Retina (tissue), 1 donor: ENCODE data around the gene STIM1.

Experiments
- DNase-seq: peaks from one replicate; pipeline ENCODE4 v3.0.0-alpha.2; 2016

STIM1 gene

GRCh38 chr11:3956038-3956437 is 100.6 kb downstream of the STIM1 start:
- no peak for DNase-seq

DNA sequence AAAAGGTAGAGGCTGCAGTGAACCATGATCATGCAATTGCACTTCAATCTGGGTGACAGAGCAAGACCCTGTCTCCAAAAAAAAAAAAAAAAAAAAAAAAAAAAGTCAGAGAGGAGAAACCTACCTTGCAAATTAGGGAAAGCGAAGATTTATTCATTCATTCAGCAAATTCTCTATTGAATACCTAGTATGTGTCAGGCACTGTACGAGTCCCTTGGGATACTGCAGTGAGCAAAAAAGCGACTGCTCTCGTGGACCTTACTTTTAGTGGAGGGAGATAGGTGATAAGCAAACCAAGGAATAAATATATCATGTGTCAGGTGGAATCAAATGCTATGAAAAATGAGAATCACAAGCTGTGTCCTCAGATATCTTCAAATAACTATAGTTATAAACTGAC is 101.3 kb downstream of the STIM1 start:
- DNase-seq = no peak

DNA sequence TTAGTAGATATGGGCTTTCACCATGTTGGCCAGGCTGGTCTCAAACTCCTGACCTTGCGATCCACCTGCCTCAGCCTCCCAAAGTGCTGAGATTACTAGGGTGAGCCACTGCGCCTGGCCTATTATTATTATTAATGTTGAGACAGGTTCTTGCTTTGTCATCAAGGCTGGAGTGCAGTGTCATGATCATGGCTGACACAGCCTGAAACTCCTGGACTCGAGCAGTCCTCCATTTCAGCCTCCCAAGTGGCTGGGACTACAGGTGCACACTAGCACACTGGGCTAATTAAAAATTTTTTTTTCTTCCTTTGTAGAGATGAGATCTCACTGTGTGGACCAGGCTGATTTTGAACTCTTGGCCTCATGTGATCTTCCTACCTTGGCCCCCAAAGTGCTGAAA is 102.0 kb downstream of the STIM1 start:
- no peak for DNase-seq

DNA sequence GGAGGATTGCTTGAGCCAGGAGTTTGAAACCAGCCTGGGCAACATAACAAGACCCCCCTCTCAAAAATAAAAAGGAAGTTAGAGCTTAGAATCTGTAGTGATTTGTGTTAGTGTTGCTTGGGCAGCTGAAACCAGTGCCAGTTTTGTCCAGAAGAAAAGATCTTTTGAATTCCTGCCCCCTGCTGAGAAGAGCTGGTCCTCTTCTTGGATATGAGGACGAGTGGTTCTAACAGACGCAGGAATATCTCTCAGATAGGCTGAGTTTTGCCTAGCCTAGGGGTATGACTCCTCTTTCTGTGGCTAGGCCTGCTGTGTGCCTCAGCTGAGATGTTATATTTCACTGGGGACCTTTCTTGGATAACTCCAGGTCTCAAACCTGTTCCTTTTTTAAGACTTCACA is 102.8 kb downstream of the STIM1 start:
- DNase-seq = no peak

GRCh38 chr11:3959015-3959902 is 103.8 kb downstream of the STIM1 start:
- no peak for DNase-seq

GRCh38 chr11:3959903-3960265 is 104.4 kb downstream of the STIM1 start:
- DNase-seq = no peak

GRCh38 chr11:3962406-3962840 is 107.0 kb downstream of the STIM1 start:
- DNase-seq = no peak

DNA sequence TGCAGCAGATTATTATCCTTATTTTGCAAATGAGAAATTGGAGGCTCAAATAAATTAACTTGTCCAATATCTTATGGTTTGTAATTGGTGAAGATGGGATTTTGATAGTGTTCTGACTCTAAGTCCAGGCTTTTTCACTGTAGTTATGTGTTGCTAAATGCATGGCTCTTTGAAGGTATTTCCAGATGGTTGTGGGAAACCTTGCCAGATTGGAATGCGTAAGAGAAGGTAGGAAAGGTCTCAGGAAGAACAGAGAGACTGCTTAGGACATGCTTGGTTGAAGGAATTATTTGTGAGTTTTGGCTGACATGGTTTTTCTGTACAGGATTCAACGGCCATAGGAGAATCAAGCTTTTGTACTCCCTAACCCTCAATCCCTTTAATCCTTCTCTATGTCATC is 108.6 kb downstream of the STIM1 start:
- DNase-seq = no peak

- DNase-seq = no peak
Observed at GRCh38 chr11:3964935-3965604, 109.6 kb downstream of the STIM1 start.

DNA sequence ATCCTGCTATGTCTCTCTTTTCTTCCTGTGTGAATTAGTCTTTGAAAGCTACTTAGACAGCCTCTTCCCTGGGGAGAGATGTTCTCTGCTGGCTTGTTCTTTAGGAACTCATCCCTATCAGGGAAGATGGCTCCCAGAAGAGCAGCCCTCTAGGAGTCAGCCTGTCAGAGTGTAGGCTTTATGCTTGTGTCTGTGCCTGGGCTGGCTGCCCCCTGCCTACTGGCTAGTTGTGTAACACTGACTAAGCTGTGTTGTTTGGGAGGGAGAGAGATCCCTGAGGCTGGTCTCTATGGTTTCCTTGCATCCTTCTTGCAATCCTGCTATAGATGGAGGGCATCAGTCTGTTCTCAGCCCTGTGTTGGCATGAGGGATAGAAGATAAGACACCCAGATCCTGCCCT is 112.2 kb downstream of the STIM1 start:
- no peak for DNase-seq

- no peak for DNase-seq
Observed at GRCh38 chr11:3969200-3969599, 113.7 kb downstream of the STIM1 start.

DNA sequence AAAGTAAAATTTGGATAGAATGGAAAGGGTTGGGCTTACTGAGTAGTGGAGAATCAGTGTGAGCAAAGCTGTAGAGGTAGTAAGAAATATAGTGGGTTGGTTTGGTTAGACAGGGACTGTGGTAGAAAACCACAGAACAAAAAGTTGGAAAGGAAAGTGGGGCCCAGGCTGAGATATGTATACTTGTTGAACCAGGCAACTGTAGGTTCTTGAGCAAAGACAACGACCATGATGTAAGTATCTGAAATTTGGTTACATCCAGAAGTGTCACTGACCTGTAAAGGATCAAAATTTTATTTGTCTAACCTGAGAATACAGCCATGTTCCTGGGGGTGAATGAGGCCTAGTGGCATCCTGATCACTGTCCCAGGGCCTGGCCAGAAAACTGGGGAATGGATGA is 114.1 kb downstream of the STIM1 start:
- no peak for DNase-seq

GRCh38 chr11:3970108-3970507 is 114.6 kb downstream of the STIM1 start:
- no peak for DNase-seq

GRCh38 chr11:3971756-3972404 is 116.4 kb downstream of the STIM1 start:
- DNase-seq = no peak

- DNase-seq = no peak
Observed at GRCh38 chr11:3972431-3972830, 117.0 kb downstream of the STIM1 start.

- DNase-seq = no peak
Observed at GRCh38 chr11:3977078-3977477, 121.6 kb downstream of the STIM1 start.

- DNase-seq = no peak
Observed at GRCh38 chr11:3981084-3981633, 125.7 kb downstream of the STIM1 start.

- no peak for DNase-seq
Observed at GRCh38 chr11:3982431-3982830, 127.0 kb downstream of the STIM1 start.

- DNase-seq = no peak
Observed at GRCh38 chr11:3983101-3983500, 127.6 kb downstream of the STIM1 start.

- DNase-seq = peak; percentile 19
Observed at GRCh38 chr11:3984896-3985295, 129.4 kb downstream of the STIM1 start.

GRCh38 chr11:3985631-3986030 is 130.2 kb downstream of the STIM1 start:
- DNase-seq = no peak

DNA sequence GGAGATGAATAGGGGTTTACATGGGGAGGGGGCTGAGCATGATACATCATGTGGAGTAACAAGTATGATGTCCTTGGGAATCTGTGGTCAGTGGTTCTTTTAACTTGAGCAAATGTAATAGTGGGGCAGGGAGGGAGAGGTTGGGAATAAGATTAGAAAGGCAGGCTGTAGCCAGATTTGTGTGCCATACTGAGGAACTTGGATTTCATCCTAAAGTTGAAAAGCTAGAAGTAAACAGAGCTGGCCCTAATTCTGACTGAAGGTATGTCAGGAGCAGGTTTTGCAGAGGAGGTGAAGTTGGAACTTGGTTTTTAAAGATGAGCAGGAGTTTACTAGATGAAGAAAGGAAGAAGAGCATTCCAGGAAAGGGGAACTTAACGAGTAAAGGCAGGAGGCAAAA is 130.8 kb downstream of the STIM1 start:
- no peak for DNase-seq

DNA sequence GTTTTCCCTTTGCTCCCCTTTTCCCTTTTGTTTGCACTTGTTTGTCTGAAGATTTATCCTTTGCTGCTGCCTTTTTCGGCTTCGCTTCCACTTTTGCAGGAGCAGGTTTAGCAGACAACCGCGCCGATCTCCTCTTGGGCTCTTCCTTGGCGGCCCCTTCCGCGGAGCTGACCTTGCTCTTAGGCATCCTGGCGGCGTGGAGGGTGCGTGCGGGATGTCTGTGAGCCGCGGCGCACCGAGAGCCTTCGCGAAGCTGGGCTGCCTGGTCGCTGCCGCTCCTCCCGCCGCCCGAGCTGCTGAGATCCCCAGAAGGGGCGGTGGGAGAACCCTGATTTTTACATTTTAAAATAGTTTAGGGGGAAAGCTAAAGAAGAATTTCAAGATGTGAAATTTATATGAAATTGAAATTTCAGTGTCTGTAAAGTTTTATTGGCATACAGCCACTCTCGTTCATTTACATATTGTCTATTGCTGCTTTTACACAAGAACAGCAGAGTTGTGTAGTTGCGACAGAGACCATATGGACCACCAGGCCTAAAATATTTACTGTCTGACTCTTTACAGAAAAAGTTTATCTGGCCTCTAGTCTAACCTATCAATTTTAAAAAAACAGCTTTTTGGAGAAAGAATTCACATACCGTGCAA is 133.9 kb downstream of the STIM1 start:
- DNase-seq = peak; percentile 31
